Central memory CD8-positive, alpha-beta T cell (primary cell): ENCODE data around the gene ACP1.

Experiments used
- ATAC-seq: fragments of 150-1000 bp; cut with Tn5 transposase; replicated peaks from 2 replicates; pipeline ENCODE4 v1.10.0; 2022; ENCODE audit warnings: mild to moderate bottlenecking, moderate FRiP score, moderate number of reproducible peaks; ENCODE audit not compliant: poor library complexity, severe bottlenecking; ENCODE audit errors: extremely low read depth
- DNase-seq, 2 donors: peaks; one replicate each; pipeline ENCODE4 v3.0.0; 2021; ENCODE audit warnings: low spot score in 2 of 2
- H3K27ac Mint-ChIP-seq: one replicate; pipeline ENCODE4 v1.8.0; 2022; ENCODE audit warnings: low read depth, mild to moderate bottlenecking, moderate library complexity, mixed read lengths
- H3K27me3 Mint-ChIP-seq: one replicate; pipeline ENCODE4 v1.8.0; 2022; ENCODE audit warnings: mixed read lengths
- H3K36me3 Mint-ChIP-seq: one replicate; pipeline ENCODE4 v1.8.0; 2022; ENCODE audit warnings: mild to moderate bottlenecking, moderate library complexity, mixed read lengths; ENCODE audit not compliant: insufficient read depth
- H3K4me1 Mint-ChIP-seq: one replicate; pipeline ENCODE4 v1.8.0; 2022; ENCODE audit warnings: mixed read lengths
- H3K4me3 Mint-ChIP-seq: one replicate; pipeline ENCODE4 v1.8.0; 2022; ENCODE audit warnings: mild to moderate bottlenecking, moderate library complexity, mixed read lengths
- H3K9me3 Mint-ChIP-seq: one replicate; pipeline ENCODE4 v1.8.0; 2022; ENCODE audit warnings: mixed read lengths

ACP1 gene

DNA sequence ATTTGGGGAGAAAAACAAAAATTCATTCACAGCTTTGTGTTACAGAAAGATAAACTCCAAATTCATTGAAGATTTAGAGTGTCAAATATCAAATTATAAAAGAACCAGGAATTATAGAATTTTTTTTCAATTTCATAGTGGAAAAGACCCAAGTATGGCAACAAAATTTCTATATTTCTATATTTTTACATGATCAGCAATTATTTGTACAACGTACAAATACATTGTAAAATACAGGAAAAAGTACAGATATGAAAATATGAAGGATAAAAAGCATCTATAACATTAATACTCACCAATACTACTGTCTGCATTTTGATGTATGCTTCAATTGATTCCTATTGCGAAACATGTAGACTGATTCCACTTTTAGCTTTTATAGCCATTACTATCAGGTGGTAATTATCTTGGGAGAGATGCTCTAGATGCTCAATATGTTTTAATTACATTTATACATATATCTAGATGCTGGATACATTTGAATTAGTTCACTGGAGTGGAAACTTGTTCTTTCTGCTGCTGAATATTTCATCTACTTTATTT, 4.9 kb upstream of the ACP1 start:
- Mint-ChIP-seq H3K4me3 (no peak overlapping the region), H3K27ac (no peak overlapping the region), H3K27me3 (no peaks in the 10 kb centered on the region), H3K36me3 (peaks cover 5% of the 10 kb centered on the region), H3K4me1 (peaks cover 4% of the 10 kb centered on the region), H3K9me3 (no peaks in the 10 kb centered on the region)
- no peak for DNase-seq
- ATAC-seq: no peak

DNA sequence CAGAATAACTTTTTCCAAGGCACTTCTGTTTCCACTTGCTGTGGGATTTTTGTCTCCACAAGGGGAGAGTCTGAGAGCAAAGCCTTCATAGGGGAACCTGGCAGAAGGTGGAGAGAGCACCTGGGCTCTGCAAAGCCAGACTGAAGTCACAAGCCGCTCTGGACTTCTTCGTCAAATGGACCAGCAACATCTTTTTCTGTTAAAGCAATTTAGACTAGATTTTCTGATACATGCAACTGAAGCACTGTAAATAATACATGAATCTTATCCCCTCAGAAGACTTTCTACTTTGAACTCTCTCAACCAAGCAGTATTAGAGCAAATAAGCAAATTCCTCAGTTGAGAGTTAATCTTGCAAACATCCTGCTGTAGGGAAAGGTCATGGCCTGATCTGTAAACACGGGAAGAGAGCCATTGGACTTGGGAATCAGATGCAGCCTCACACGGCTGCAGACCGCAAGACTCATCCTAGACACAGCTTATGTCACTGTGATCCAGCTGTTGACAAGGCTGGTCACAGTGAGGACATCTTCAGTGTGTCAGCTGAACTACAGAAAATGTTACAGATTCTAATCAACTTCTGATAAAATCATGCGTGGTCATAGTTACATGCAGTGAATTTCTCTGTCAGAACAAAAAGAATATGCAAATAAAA, 4.1 kb upstream of the ACP1 start:
- no peaks in the 10 kb centered on the region for H3K9me3 Mint-ChIP-seq
- H3K4me1 Mint-ChIP-seq: peaks cover 8% of the 10 kb centered on the region
- ATAC-seq (no peak), DNase-seq (no peak)
- peaks cover 8% of the 10 kb centered on the region for H3K36me3 Mint-ChIP-seq
- H3K4me3 Mint-ChIP-seq: no peak overlapping the region
- no peaks in the 10 kb centered on the region for H3K27me3 Mint-ChIP-seq
- no peak overlapping the region for H3K27ac Mint-ChIP-seq

DNA sequence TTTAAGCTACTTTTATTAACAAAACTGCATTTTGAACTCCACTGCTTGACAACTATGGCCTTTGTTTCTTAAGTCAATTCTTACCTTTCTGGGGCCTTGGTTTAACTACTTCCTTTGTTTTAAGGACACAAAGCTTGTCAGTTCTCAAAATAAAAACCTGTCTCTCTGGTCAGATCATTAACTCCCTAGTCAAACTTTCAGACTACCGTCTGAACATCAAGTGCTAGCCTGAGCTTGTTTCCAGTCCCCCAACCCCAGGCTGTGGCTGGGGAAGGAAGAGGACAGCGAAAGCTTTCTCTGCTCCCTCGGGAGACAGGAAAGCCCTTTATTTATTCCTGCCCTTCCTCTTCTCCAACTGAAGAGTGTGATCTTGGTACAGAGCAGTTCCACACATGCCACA, 2.6 kb upstream of the ACP1 start:
- H3K4me1 Mint-ChIP-seq: peaks cover 14% of the 10 kb centered on the region
- H3K9me3 Mint-ChIP-seq: no peaks in the 10 kb centered on the region
- no peak for DNase-seq

DNA sequence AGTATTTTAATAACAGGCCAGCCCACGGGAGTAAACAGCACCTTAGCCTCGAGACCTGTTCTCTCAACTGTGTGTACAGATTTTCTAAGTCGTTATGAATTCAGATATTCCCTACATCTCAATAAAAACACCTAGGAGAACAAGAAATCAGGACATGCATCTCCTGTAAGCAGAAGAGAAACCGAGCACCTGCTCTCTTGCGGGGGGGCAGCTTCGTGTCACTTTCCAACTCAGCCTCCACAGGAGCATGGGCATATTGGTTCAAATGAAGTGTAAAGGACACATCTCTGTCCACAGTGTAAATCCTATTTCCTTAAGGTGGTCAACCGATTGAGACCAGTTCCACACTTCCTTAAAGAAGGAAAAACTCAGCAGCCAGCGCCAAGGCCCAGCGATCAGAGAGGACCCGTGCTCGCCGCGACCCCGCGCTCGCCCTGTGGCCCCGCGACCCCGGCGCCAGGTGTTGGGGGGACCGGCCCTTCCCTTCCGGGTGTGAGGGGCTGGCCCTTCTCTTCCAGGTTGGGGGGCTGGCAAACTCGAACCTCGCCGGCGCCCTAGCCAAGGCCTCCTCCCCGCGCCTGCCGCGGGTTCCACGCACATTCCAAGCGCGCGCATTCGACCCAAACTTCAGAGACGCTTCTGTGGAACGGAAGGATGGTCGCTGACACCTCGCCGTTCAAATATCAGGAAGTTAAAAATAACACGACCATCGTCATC, 1.6 kb upstream of the ACP1 start:
- H3K36me3 Mint-ChIP-seq: peaks cover 14% of the 10 kb centered on the region
- DNase-seq (no peak), ATAC-seq (no peak)
- peak overlapping the region; percentile 93 for H3K4me3 Mint-ChIP-seq
- H3K27me3 Mint-ChIP-seq: no peaks in the 10 kb centered on the region
- no peaks in the 10 kb centered on the region for H3K9me3 Mint-ChIP-seq
- peaks cover 22% of the 10 kb centered on the region for H3K4me1 Mint-ChIP-seq
- no peak overlapping the region for H3K27ac Mint-ChIP-seq

More for the DNA sequence above, 2.6 kb upstream of the ACP1 start:
- Mint-ChIP-seq H3K36me3 (peaks cover 11% of the 10 kb centered on the region), H3K27me3 (no peaks in the 10 kb centered on the region), H3K4me3 (no peak overlapping the region), H3K27ac (no peak overlapping the region)
- no peak for ATAC-seq

DNA sequence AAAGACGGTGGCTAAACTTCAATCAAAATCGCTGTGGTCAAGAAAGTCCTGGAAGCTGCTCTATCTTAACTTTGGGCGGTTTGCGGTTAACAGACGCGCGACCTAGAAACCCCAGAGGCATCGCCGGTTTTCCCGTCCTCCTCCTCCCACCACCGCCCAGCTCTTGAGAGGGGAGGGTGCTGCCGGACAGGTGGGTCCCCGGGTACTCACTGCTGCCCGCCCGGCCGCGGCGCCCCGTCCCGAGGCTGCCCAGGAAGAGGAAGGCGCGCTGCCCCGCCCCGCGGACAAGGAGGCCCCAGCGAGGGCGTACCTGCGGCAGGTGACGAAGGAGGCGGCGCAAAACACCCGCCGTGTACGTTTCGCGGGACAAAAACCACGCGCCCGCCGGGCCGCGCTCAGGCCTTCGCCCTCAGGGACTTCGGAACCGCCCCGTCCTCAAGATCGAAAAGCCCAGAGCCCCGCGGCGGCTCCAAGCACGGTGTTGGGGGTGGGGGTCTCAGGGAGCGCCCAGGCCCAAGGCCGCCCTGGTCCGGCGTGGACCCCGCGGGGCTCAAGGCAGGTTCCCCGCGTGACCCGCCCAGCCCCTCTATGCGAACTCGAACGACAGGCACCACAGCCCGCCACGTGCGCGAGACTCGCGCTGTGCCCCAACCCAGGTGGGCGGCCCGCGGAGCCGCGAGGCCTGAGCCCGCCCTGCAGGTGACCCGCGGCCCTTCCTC, 814 bp upstream of the ACP1 start, which contains the start of gene SH3YL1:
Gene SH3YL1, minus strand, starts transcription at position 259 of the 719 bp plus-strand sequence. Its CDS starts 48 bp downstream, at position 211.
- peak; percentile 34 to 41 for DNase-seq
- H3K27ac Mint-ChIP-seq: peak within 1 kb of the TSS; percentile 92
- no peaks in the 10 kb centered on the region for H3K9me3 Mint-ChIP-seq
- ATAC-seq: peak; percentile 29
- peaks cover 14% of the 10 kb centered on the region for H3K36me3 Mint-ChIP-seq
- H3K4me1 Mint-ChIP-seq: peaks cover 30% of the 10 kb centered on the region
- H3K4me3 Mint-ChIP-seq: peak within 1 kb of the TSS; percentile 93
- no peaks in the 10 kb centered on the region for H3K27me3 Mint-ChIP-seq

DNA sequence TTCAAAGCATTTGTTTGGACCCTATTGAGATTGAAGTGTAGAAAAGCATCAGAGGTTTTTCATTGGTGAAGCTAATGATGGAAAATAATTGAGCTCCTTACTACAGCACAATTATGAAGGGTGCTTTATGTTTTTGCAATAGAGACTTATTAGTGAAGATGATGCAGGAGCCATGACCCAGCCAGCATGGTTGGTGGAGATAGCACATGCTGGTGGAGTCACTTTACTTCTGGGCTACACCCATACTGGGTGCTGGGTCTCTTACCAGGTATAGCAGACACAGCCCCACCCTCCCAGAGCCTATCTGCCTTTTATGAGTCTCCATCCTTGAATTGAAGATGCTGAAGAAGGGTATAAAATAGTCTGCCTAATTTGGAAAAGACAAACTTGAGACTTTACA, 3.6 kb downstream of the ACP1 start:
- Mint-ChIP-seq H3K27me3 (no peaks in the 10 kb centered on the region), H3K9me3 (no peaks in the 10 kb centered on the region), H3K36me3 (peaks cover 31% of the 10 kb centered on the region), H3K27ac (no peak overlapping the region), H3K4me3 (no peak overlapping the region), H3K4me1 (peaks cover 56% of the 10 kb centered on the region)
- ATAC-seq: no peak
- DNase-seq: no peak

DNA sequence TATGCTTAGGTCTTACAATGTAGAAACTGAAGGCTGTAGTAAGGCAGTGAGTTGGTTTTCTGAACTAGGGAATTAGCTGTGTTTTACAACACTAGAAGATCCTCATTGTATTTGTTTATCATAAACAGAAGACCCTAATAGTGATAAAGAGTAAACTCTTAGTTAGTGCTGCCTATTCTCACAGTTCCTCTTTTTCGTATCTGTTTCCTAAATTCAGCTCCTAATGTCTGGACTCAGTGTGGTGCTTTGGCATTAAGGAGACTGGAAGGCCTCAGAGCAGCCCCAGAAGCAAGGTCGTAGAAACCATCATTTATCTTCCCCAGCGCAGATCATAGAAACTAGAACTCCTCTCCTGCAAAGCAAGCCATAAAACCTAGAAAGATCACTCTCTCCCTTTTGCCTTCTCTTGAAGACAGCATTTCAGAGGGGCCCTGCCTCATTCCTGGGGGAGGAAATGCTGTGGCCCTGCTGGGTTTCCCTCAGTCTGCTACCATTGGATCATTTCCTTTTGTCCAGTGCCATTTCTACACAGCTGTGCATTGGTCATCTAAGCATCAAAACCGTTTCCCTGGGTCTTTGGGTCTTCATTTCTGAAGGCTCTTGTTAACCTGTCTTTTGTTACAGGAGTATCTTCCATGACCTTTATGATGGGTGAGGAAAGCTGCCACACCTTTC, 4.7 kb downstream of the ACP1 start:
- Mint-ChIP-seq H3K36me3 (peaks cover 38% of the 10 kb centered on the region), H3K9me3 (no peaks in the 10 kb centered on the region), H3K27me3 (no peaks in the 10 kb centered on the region), H3K4me3 (no peak overlapping the region), H3K27ac (peak overlapping the region; percentile 42), H3K4me1 (peaks cover 58% of the 10 kb centered on the region)
- DNase-seq: no peak
- no peak for ATAC-seq

DNA sequence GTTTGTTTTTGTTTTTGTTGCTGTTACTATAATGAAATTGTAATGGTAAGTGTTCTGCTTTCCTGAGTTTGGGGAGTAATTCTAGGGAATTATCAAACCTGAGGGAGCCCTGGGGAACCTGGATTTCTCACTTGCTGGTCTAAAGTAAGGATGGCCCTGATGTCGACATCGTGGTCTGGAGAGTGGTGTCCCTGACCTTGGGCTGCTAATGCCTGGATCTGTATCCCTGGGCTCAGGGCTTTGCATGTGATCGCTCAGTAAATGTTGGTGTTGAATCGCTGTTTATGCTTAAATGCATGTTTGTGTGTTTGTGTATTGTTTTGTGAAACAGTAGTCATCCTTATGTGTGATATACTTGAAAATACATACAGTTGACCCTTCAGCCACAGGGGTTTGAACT, 6.1 kb downstream of the ACP1 start:
- DNase-seq (no peak), ATAC-seq (no peak)
- Mint-ChIP-seq H3K9me3 (no peaks in the 10 kb centered on the region), H3K27me3 (no peaks in the 10 kb centered on the region), H3K4me3 (no peak overlapping the region), H3K4me1 (peaks cover 53% of the 10 kb centered on the region), H3K36me3 (peaks cover 41% of the 10 kb centered on the region), H3K27ac (no peak overlapping the region)

DNA sequence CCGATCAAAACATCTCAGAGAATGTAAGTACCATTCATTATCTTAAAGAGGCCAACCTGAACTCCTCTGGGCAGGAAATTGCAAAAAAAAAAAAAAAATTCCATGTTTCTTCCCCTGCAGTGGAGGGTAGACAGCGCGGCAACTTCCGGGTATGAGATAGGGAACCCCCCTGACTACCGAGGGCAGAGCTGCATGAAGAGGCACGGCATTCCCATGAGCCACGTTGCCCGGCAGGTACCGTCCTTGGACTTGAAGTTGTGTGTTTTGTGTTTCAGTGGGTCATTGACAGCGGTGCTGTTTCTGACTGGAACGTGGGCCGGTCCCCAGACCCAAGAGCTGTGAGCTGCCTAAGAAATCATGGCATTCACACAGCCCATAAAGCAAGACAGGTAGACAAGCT, 7.2 kb downstream of the ACP1 start:
- DNase-seq: no peak
- H3K27ac Mint-ChIP-seq: no peak overlapping the region

DNA sequence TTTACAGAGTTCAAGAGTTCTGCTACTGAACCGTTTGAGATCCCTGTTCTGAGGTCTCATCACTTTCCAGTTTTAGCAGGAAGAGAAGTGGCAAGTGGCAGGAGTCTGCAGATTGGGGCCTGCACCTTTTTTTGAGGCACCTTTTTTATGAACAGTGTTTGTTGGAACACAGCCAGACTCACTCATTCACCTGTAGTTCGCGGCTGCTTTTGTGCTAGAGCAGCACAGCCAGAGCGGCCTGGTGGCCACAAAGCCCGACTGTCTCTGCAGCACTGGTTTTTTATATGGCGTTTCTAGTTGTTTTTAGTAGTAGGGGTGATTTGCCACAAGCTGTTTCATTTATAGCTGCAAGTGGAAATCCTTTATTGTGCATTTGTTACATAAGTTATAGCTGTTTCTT, 8.6 kb downstream of the ACP1 start:
- no peak overlapping the region for H3K27ac Mint-ChIP-seq
- no peaks in the 10 kb centered on the region for H3K9me3 Mint-ChIP-seq
- no peak overlapping the region for H3K4me3 Mint-ChIP-seq
- H3K4me1 Mint-ChIP-seq: peaks cover 37% of the 10 kb centered on the region
- DNase-seq (no peak), ATAC-seq (no peak)
- peaks cover 51% of the 10 kb centered on the region for H3K36me3 Mint-ChIP-seq
- no peaks in the 10 kb centered on the region for H3K27me3 Mint-ChIP-seq

More for the DNA sequence above, 7.2 kb downstream of the ACP1 start:
- peaks cover 49% of the 10 kb centered on the region for H3K4me1 Mint-ChIP-seq
- no peaks in the 10 kb centered on the region for H3K27me3 Mint-ChIP-seq
- H3K9me3 Mint-ChIP-seq: no peaks in the 10 kb centered on the region
- ATAC-seq: no peak
- peaks cover 46% of the 10 kb centered on the region for H3K36me3 Mint-ChIP-seq
- no peak overlapping the region for H3K4me3 Mint-ChIP-seq

DNA sequence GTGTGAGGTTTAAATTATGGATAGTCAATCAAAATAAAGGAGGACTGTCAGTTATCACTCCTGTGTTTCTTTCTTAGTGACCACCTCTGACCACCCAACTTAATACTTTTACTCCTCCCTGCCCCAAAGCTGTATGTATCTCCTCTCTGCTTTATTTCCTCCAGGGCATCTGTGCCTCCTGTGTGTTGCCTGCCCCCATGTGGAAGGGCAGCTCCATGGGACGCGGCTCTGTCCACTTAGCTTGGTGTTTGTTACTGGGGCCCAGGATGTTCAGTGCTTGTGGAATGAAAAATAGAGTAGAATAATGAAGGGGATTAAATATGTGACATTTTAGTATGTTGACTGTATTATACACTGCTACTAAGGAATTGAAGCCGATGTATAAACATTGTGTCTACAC, 9.8 kb downstream of the ACP1 start:
- no peak overlapping the region for H3K27ac Mint-ChIP-seq

DNA sequence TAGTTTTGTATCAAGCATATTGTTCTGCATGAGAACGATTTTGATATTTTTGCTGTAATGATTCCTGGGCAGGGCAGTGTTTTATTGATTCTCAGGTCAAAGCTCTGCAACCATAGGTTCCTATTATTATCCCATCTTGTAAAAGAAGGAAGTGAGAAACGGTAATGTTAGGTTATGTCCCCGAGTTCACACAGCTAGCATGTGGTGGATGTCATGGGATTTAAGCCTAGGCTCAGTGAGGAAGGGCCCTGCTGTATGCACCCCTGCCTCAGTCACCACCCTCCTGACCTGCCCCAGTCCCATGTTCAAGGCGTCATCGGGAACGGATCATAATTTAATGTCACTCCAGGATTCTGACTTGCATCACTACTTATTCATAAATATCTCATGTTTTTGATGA, 10.7 kb downstream of the ACP1 start:
- Mint-ChIP-seq H3K27me3 (no peaks in the 10 kb centered on the region), H3K27ac (no peak overlapping the region), H3K9me3 (no peaks in the 10 kb centered on the region), H3K4me3 (no peak overlapping the region), H3K36me3 (peaks cover 61% of the 10 kb centered on the region), H3K4me1 (peaks cover 18% of the 10 kb centered on the region)
- ATAC-seq (no peak), DNase-seq (no peak)

More for the DNA sequence above, 9.8 kb downstream of the ACP1 start:
- peaks cover 58% of the 10 kb centered on the region for H3K36me3 Mint-ChIP-seq
- no peak overlapping the region for H3K4me3 Mint-ChIP-seq
- no peak for DNase-seq
- H3K9me3 Mint-ChIP-seq: no peaks in the 10 kb centered on the region
- ATAC-seq: no peak
- H3K4me1 Mint-ChIP-seq: peaks cover 27% of the 10 kb centered on the region
- H3K27me3 Mint-ChIP-seq: no peaks in the 10 kb centered on the region
